Measurements from ENCODE around the gene NHS. TPM values are rescaled to one million over a fixed set of nuclear protein-coding genes. Genes with fewer than 3 reads are reported as not detected.

NHS gene
- polyA plus RNA-seq, 2 of the 4 experiments (the other 2 are of a cell fraction): 3.6 to 5.0 TPM

DNA sequence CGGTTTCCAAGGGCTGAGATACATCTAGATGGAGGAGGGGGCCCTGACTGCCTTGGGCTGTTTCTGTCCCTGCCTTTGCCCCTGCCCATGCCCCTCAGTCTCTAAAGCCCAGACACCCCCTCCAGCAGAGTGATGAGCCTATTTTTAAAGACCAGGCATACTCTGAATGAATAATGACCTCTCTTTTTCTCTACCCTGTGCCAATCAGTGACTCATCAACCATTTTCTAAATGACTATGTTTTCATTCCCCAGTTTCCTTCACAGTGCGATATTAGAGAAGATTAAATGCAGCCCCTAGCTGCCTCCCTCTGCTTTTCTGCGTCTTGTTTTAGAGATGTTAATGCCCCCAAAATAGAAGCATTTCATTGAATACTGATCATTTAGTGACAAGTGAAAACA is 15.5 kb upstream of the NHS start:
- no peak for ATAC-seq
- ChIA-PET CTCF (interaction anchor here (0.7 kb wide), 1 partner anchor 94 kb away, joined by 3 read pairs; no protein-coding TSS in a partner anchor), POLR2A (no interaction called here)
- Histone ChIP-seq H3K4me2 (no peak overlapping the region), H3K27ac (no peak overlapping the region), H3K4me1 (no peaks in the 10 kb centered on the region), H3K4me3 (no peak overlapping the region), H3K9me3 (no peaks in the 10 kb centered on the region)
- no peak for FAIRE-seq
- WGBS (ENCODE audit: missing lambda C conversion rate): 57% methylated on average over 3 of the region's 3 CpGs
- TF ChIP-seq CEBPB (IDR thresholded peaks at IDR 0.05) (no peak), POLR2A (IDR thresholded peaks at IDR 0.05; ENCODE audit: low read length) (no peak), BHLHE40 (IDR thresholded peaks at IDR 0.05; ENCODE audit: low read depth, low read length) (no peak), ZNF302 (CRISPR knock-in tag; IDR thresholded peaks at IDR 0.05) (no peak), HDAC2 (IDR thresholded peaks at IDR 0.05) (no peak), RAD21 (conservative IDR thresholded peaks at IDR 0.05 in 1 of 2, IDR thresholded peaks at IDR 0.05 in 1 of 2) (no peak), ESRRA (IDR thresholded peaks at IDR 0.05; ENCODE audit: borderline replicate concordance, low read length) (no peak), NR3C1 (IDR thresholded peaks at IDR 0.05) (no peak)
- TF ChIP-seq, protein P1, sequence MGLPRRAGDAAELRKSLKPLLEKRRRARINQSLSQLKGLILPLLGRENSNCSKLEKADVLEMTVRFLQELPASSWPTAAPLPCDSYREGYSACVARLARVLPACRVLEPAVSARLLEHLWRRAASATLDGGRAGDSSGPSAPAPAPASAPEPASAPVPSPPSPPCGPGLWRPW (IDR thresholded peaks at IDR 0.05): no peak
- DNase-seq (ENCODE audit: low read depth in 1 of 2, low spot score in 1 of 2): no peak

DNA sequence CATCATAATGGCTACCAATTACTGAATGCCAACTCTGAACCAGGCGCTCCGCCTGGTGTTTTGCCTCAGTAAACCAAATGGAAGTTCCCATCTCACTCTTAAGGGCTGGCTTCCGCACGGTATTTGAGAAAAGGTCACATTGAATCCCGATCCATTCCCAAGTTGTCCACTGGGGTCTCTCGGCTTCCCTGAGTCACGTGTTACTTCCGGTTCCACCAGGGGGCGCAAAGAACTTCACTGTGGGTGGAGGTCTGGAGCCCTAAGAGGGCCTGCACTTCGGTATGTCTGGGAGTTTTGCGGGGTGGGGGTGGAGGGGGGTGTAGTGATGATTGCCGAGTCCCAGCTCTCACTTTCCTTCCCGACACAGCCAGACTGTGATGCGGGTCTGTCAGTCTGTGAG is 13.4 kb upstream of the NHS start:
- FAIRE-seq (no peak), DNase-seq (ENCODE audit: low read depth in 1 of 2, low spot score in 1 of 2) (peak; percentile 21 to 52), ATAC-seq (peak; percentile 34 to 84; a peak in 4 of 6 replicates)
- Histone ChIP-seq H3K4me1 (no peaks in the 10 kb centered on the region), H3K4me2 (no peak overlapping the region), H3K9me3 (no peaks in the 10 kb centered on the region), H3K27ac (no peak overlapping the region), H3K4me3 (no peak overlapping the region)
- ChIA-PET CTCF (interaction anchor here (0.7 to 2.1 kb wide), 2 partner anchors 9 to 119 kb away, joined by 3 to 5 read pairs; no protein-coding TSS in a partner anchor), POLR2A (no interaction called here)
- no peak for TF ChIP-seq FOSB (CRISPR knock-in tag; IDR thresholded peaks at IDR 0.05)
- TF ChIP-seq, protein P2, sequence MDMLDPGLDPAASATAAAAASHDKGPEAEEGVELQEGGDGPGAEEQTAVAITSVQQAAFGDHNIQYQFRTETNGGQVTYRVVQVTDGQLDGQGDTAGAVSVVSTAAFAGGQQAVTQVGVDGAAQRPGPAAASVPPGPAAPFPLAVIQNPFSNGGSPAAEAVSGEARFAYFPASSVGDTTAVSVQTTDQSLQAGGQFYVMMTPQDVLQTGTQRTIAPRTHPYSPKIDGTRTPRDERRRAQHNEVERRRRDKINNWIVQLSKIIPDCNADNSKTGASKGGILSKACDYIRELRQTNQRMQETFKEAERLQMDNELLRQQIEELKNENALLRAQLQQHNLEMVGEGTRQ (IDR thresholded peaks at IDR 0.05): peak; percentile 38; the same call in 1 of the 2 replicates
- WGBS (ENCODE audit: missing lambda C conversion rate): 73% methylated on average over 11 of the region's 14 CpGs

DNA sequence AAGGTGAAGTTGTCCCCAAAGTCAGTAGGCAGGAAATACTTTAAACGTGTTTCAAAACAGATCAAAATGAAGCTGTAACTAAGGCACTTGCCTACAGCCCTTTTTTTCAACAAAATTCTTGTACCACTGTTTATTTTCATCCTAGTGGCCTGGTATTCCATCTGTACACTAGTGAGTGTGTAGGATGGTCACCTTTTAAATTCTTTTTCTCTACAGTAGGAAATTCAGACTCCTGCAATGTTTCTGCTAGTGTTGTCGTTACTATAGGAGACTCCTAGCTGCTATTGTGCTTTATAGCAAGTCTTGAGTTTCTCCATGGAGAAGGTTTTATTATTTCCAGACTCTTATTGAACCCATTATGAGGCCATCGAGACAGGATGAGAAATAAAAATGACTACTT is 7.0 kb upstream of the NHS start:
- 39% methylated on average over 3 of the region's 3 CpGs for WGBS (ENCODE audit: missing lambda C conversion rate)

More for the DNA sequence above, 7.0 kb upstream of the NHS start:
- Histone ChIP-seq H3K4me3 (no peak overlapping the region), H3K4me2 (no peak overlapping the region), H3K27ac (no peak overlapping the region), H3K9me3 (no peaks in the 10 kb centered on the region), H3K4me1 (no peaks in the 10 kb centered on the region)
- no peak for FAIRE-seq
- DNase-seq (ENCODE audit: low read depth in 1 of 2, low spot score in 1 of 2): no peak
- ATAC-seq: no peak
- ChIA-PET POLR2A (no interaction called here), CTCF (interaction anchor here (2.3 kb wide), 1 partner anchor 126 kb away, joined by 9 read pairs; no protein-coding TSS in a partner anchor)
- TF ChIP-seq POLR2A (IDR thresholded peaks at IDR 0.05; ENCODE audit: low read length): no peak
- no peak for TF ChIP-seq HOXB5 (CRISPR knock-in tag; IDR thresholded peaks at IDR 0.05)
- TF ChIP-seq, protein P3, sequence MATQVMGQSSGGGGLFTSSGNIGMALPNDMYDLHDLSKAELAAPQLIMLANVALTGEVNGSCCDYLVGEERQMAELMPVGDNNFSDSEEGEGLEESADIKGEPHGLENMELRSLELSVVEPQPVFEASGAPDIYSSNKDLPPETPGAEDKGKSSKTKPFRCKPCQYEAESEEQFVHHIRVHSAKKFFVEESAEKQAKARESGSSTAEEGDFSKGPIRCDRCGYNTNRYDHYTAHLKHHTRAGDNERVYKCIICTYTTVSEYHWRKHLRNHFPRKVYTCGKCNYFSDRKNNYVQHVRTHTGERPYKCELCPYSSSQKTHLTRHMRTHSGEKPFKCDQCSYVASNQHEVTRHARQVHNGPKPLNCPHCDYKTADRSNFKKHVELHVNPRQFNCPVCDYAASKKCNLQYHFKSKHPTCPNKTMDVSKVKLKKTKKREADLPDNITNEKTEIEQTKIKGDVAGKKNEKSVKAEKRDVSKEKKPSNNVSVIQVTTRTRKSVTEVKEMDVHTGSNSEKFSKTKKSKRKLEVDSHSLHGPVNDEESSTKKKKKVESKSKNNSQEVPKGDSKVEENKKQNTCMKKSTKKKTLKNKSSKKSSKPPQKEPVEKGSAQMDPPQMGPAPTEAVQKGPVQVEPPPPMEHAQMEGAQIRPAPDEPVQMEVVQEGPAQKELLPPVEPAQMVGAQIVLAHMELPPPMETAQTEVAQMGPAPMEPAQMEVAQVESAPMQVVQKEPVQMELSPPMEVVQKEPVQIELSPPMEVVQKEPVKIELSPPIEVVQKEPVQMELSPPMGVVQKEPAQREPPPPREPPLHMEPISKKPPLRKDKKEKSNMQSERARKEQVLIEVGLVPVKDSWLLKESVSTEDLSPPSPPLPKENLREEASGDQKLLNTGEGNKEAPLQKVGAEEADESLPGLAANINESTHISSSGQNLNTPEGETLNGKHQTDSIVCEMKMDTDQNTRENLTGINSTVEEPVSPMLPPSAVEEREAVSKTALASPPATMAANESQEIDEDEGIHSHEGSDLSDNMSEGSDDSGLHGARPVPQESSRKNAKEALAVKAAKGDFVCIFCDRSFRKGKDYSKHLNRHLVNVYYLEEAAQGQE (IDR thresholded peaks at IDR 0.05): no peak
- TF ChIP-seq TFCP2L1 (CRISPR knock-in tag; IDR thresholded peaks at IDR 0.05): no peak
- no peak for TF ChIP-seq RAD21 (conservative IDR thresholded peaks at IDR 0.05 in 1 of 2, IDR thresholded peaks at IDR 0.05 in 1 of 2)
- TF ChIP-seq, protein P4, sequence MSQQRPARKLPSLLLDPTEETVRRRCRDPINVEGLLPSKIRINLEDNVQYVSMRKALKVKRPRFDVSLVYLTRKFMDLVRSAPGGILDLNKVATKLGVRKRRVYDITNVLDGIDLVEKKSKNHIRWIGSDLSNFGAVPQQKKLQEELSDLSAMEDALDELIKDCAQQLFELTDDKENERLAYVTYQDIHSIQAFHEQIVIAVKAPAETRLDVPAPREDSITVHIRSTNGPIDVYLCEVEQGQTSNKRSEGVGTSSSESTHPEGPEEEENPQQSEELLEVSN (IDR thresholded peaks at IDR 0.05; ENCODE audit: borderline replicate concordance, low read depth): no peak
- no peak for TF ChIP-seq RNF2 (IDR thresholded peaks at IDR 0.05; ENCODE audit: borderline replicate concordance, low read depth)
- no peak for TF ChIP-seq ZFP36 (IDR thresholded peaks at IDR 0.05; ENCODE audit: borderline replicate concordance, partially characterized antibody)
- TF ChIP-seq, protein P5, sequence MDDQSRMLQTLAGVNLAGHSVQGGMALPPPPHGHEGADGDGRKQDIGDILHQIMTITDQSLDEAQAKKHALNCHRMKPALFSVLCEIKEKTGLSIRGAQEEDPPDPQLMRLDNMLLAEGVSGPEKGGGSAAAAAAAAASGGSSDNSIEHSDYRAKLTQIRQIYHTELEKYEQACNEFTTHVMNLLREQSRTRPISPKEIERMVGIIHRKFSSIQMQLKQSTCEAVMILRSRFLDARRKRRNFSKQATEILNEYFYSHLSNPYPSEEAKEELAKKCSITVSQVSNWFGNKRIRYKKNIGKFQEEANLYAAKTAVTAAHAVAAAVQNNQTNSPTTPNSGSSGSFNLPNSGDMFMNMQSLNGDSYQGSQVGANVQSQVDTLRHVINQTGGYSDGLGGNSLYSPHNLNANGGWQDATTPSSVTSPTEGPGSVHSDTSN (IDR thresholded peaks at IDR 0.05): no peak
- TF ChIP-seq, protein P6, sequence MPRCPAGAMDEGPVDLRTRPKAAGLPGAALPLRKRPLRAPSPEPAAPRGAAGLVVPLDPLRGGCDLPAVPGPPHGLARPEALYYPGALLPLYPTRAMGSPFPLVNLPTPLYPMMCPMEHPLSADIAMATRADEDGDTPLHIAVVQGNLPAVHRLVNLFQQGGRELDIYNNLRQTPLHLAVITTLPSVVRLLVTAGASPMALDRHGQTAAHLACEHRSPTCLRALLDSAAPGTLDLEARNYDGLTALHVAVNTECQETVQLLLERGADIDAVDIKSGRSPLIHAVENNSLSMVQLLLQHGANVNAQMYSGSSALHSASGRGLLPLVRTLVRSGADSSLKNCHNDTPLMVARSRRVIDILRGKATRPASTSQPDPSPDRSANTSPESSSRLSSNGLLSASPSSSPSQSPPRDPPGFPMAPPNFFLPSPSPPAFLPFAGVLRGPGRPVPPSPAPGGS (IDR thresholded peaks at IDR 0.05): no peak
- no peak for TF ChIP-seq RCOR1 (IDR thresholded peaks at IDR 0.05; ENCODE audit: low read depth, low read length)
- TF ChIP-seq HDAC2 (IDR thresholded peaks at IDR 0.05): no peak
- TF ChIP-seq KDM1A (IDR thresholded peaks at IDR 0.05; ENCODE audit: low read depth): no peak
- TF ChIP-seq FOSL2 (IDR thresholded peaks at IDR 0.05): no peak
- no peak for TF ChIP-seq FOSL2 (CRISPR knock-in tag; IDR thresholded peaks at IDR 0.05)
- no peak for TF ChIP-seq BHLHE40 (IDR thresholded peaks at IDR 0.05; ENCODE audit: low read depth, low read length)
- no peak for TF ChIP-seq HOXB13 (CRISPR knock-in tag; IDR thresholded peaks at IDR 0.05; ENCODE audit: low read depth)
- no peak for TF ChIP-seq SREBF2 (IDR thresholded peaks at IDR 0.05)
- TF ChIP-seq CHD2 (IDR thresholded peaks at IDR 0.05; ENCODE audit: low read length, partially characterized antibody): no peak
- TF ChIP-seq, protein P2 (IDR thresholded peaks at IDR 0.05): no peak
- no peak for TF ChIP-seq EHF (CRISPR knock-in tag; IDR thresholded peaks at IDR 0.05)

Measured in A549 (cell line).